Upper lobe of left lung (tissue), 4 donors: ENCODE measurements around the gene TXN2.

Experiments
- EP300 ChIP-seq, 4 donors: sonication (generic); formaldehyde crosslinking; IDR thresholded peaks; one replicate each; pipeline ENCODE4 v1.5.1; 2017; ENCODE audit warnings: antibody characterized with exemption in 4 of 4, control low read depth in 2 of 4
- POLR2A ChIP-seq, 4 donors: fragments of 450-650 bp; IDR thresholded peaks; one replicate each; pipeline ENCODE4 v1.5.1; 2016 to 2017; ENCODE audit warnings: antibody characterized with exemption in 4 of 4, mild to moderate bottlenecking in 2 of 4
- POLR2AphosphoS5 ChIP-seq, 2 donors: sonication (generic); formaldehyde crosslinking; IDR thresholded peaks; one replicate each; pipeline ENCODE4 v1.5.1; 2017; ENCODE audit warnings: antibody characterized with exemption in 2 of 2
- TF ChIP-seq, protein P1 (sequence below), 6 experiments: fragments of 450-650 bp in 4 of 6; fragments of 200-600 bp in 2 of 6; sonication (generic) in 2 of 6; IDR thresholded peaks; one replicate each; pipeline ENCODE4 v1.5.1; 2016 to 2019; ENCODE audit warnings: antibody characterized with exemption in 6 of 6

GRCh38 chr22:36475341-36475740 is 6.1 kb downstream of the TXN2 start:
- TF ChIP-seq, protein P1, sequence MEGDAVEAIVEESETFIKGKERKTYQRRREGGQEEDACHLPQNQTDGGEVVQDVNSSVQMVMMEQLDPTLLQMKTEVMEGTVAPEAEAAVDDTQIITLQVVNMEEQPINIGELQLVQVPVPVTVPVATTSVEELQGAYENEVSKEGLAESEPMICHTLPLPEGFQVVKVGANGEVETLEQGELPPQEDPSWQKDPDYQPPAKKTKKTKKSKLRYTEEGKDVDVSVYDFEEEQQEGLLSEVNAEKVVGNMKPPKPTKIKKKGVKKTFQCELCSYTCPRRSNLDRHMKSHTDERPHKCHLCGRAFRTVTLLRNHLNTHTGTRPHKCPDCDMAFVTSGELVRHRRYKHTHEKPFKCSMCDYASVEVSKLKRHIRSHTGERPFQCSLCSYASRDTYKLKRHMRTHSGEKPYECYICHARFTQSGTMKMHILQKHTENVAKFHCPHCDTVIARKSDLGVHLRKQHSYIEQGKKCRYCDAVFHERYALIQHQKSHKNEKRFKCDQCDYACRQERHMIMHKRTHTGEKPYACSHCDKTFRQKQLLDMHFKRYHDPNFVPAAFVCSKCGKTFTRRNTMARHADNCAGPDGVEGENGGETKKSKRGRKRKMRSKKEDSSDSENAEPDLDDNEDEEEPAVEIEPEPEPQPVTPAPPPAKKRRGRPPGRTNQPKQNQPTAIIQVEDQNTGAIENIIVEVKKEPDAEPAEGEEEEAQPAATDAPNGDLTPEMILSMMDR (IDR thresholded peaks at IDR 0.05), result no peak
- TF ChIP-seq EP300 (IDR thresholded peaks at IDR 0.05) (no peak), POLR2A (IDR thresholded peaks at IDR 0.05) (no peak), POLR2AphosphoS5 (IDR thresholded peaks at IDR 0.05) (no peak)
